Fibroblast of lung (primary cell): ENCODE data around the gene PUSL1.

Source experiments
- EZH2 ChIP-seq: IDR thresholded peaks from 2 replicates; pipeline ENCODE4 v1.5.1; 2012; ENCODE audit warnings: low read length, control low read depth, mild to moderate bottlenecking; ENCODE audit errors: missing control alignments
- TF ChIP-seq, protein P1 (sequence below), 2 donors: IDR thresholded peaks in 1 of 2; conservative IDR thresholded peaks in 1 of 2; 1 replicate in 1 of 2; 2 replicates in 1 of 2; pipeline ENCODE4 v1.5.1; 2011 to 2012; ENCODE audit warnings: low read length in 2 of 2, control low read depth in 1 of 2, inconsistent platforms in 1 of 2, low read depth in 1 of 2, mild to moderate bottlenecking in 1 of 2

DNA sequence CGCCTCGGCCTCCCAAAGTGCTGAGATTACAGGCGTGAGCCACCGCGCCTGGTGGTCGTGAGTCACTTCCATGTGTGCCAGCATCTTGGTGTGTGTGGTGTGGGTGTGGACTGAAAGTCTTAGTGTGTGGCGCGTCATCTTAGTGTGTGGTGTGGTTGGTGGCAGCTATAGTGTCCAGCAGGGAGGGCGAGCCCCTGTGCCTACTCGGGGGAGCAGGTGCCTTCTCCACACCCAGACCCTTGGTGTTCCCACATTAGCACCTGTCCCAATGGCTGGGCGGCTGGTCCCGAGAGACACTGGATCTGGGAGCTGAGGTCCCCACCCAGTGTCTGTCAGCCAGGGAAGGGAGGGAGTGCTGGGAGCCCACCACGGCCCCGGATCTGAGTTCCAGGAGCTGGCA lies 25.4 kb upstream of the PUSL1 start:
- TF ChIP-seq, protein P1, sequence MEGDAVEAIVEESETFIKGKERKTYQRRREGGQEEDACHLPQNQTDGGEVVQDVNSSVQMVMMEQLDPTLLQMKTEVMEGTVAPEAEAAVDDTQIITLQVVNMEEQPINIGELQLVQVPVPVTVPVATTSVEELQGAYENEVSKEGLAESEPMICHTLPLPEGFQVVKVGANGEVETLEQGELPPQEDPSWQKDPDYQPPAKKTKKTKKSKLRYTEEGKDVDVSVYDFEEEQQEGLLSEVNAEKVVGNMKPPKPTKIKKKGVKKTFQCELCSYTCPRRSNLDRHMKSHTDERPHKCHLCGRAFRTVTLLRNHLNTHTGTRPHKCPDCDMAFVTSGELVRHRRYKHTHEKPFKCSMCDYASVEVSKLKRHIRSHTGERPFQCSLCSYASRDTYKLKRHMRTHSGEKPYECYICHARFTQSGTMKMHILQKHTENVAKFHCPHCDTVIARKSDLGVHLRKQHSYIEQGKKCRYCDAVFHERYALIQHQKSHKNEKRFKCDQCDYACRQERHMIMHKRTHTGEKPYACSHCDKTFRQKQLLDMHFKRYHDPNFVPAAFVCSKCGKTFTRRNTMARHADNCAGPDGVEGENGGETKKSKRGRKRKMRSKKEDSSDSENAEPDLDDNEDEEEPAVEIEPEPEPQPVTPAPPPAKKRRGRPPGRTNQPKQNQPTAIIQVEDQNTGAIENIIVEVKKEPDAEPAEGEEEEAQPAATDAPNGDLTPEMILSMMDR (conservative IDR thresholded peaks at IDR 0.05 in 1 of 2, IDR thresholded peaks at IDR 0.05 in 1 of 2; ENCODE audit: low read depth in 1 of 2, low read length in 2 of 2): no peak
- no peak for TF ChIP-seq EZH2
